ENCODE results near the gene GPC5.
"Not testable (repeated sequence)": the region's sequence is repeated elsewhere in the genome, so short reads cannot be mapped to it uniquely, and the experiment has no call there.

GPC5 gene

DNA sequence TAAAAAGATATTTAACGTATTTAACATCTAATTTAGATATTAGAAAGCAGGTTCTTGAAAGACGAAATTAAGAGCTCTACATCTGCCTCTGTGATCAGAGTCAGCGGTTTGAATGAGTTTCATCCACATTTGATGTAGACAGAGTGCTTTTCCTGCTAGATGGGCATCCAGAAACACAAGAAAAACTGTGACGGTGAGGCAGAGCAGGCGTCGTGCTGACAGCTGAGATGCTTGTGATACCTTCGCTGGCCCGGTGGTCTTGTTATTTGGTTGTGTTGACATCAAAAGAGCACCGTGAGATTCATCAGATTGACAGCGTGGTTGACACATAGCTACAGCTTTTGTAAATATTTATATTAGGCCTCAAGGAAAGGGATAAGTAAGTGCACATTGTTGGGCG lies 399.1 kb downstream of the GPC5 start:
- no peak for DNase-seq

DNA sequence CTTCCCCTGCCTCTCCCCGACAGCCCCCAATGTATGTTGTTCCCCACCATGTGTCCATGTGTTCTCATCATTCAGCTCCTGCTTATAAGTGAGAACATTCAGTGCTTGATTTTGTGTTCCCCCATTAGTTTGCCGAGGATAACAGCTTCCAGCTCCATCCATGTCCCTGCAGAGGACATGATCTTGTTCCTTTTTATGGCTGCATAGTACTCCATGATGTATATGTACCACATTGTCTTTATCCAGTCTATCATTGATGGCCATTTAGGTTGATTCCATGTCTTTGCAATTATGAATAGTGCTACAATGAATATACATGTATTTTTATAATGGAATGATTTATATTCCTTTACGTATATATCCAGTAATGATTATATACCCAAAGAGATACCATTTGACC lies 399.9 kb downstream of the GPC5 start:
- not testable (repeated sequence) for DNase-seq

DNA sequence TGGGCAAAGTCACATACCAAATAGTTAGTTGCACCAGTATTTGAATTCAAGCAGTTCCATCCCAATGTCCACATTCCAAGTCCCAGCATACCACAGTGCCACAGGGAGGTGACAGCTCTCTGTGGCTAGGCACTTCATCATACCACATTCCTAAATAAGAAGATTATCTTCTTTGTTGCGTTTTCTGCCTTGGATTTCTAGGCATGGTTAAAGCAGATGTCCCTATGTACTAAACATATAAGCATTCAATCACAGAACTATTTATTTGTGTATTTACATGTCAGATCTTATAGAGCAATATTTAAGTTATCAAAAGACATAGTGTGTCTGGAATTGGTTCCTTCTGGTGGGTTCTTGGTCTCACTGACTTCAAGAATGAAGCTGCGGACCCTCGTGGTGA lies 403.4 kb downstream of the GPC5 start:
- DNase-seq = not testable (repeated sequence)

DNA sequence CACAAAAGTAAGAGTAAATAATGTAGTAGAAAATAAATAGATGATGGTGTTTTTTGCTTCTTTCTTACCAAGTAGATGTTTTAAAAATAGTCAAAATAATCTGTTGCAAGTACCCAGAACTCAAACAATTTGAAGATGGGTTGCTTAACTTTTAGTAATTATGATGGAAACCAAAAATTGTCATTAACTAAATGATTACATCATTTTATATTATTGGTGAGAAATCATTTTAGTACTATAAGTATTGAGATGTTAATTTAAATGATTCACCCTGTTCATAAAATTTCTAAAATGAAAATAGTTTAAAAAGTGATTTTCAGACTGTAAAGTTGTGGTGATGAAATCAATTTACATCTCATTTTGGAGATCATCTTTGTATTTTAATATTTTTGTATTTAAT lies 404.5 kb downstream of the GPC5 start:
- DNase-seq = no peak

DNA sequence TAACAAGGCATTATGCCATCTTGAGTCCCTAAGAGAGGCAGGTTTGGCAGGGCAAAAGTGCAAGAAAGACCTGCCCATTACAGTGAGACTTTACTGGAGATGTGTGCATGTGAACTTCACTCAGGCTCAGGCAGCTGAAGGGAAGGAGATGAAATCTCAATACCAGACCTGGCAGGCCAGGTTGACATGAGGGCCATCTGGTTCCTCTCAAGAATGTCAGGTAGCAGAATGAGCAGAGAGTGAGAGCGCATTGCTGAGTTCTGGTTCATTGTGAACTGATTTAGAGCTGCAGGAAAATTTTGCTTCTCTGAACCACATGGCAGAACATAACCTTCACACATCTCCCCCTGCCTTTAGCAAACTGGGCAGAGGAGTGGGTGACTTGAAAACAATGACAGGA lies 406.3 kb downstream of the GPC5 start:
- DNase-seq = no peak

DNA sequence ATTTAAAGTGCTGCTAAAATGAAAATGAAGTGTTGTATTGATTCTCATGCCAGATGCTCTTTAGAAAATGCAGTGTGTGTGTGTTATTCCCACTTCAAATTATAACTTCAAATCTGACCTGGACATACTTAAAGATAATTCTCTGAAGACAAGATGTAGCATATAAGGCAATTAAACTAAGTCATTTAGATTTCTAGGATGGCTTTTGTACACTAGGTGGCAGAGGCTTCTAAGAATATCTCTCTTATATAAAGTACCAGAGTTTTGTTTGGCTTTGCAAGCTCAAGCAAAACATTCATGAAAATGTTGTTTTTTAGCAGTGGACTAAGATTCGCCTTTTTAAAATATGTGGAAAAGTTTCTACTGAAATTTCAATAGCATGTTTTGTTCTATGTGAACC lies 407.2 kb downstream of the GPC5 start:
- no peak for DNase-seq

DNA sequence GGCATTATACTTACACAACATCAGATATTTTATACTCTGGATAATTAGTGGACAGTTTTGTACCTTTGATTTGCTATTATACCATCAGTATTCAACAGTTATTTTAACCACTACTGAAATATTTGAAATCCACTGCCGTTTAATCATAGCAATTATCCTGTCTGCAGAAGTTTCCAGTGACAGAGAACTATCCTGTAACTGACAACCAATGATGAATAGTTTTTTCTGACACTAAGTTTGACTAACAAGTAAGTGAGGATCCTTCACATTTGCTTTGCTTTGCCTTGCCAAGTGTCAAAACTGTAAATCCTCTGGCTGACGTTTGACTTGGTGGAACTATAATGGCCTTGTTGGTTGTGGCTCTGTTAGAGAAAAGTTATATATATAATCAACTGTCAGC lies 410.7 kb downstream of the GPC5 start:
- no peak for DNase-seq

DNA sequence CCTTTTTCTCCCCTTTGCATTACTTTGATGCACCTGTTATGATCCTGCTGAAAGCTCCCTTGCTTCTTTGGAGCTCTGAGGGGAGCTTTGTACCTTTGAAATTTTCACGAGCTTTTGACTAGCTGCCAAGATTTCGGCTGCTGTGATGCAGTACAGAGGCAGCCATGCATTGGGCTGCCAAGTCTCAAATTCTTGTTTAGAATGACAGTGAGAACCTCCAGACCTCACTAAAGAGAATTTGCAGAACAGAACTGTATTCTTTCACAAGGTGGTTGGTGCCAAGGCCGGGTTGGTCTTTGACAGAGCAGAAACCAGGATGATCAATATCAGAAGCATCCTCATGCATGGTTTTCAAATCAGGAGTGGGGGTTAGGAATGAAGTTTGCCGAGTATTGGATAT lies 414.8 kb downstream of the GPC5 start:
- no peak for DNase-seq

DNA sequence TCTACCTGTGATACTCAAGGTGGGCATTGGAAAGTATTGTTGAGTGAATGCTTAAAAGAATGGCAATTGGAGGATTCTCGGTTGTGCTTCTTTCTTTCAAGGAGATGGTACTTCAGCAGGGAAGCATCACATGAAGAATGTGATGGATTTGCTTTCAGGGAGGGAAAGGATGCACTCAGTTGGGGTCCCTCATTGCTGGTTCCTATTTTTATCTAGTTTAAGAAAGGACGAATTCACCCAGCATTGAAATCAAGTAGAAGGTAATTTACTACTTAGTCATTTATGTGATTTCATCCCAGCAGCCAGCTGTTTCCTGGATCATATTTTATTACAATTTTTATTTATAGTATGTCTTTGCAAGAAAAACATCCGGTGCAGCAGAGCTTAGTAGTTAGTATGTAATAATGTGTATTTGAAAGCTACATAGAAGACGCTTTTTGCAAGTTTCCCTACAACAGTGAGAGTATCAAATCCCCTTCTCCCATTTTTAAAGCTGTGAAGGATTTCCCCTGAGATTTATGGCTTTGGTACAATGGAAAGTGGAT lies 417.9 kb downstream of the GPC5 start:
- no peak for DNase-seq

DNA sequence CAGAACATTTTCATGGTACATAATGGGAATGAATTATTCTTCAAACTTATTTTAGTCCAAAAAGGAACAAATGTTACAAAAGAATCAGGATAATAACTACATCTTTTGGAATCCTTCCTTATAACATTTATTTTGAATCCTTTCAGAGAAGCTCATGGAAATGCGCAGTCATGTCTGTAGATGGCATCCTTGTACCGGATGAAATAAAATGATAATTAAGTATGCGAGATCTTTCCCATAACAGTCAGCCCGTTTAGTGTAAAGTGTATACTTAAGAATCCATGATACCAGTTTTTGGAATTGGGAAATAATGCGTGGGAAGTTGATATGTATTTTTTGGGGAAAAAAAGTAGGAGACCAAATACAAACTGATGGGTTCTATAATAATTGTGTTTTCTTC lies 418.8 kb downstream of the GPC5 start:
- DNase-seq = peak; percentile 20

DNA sequence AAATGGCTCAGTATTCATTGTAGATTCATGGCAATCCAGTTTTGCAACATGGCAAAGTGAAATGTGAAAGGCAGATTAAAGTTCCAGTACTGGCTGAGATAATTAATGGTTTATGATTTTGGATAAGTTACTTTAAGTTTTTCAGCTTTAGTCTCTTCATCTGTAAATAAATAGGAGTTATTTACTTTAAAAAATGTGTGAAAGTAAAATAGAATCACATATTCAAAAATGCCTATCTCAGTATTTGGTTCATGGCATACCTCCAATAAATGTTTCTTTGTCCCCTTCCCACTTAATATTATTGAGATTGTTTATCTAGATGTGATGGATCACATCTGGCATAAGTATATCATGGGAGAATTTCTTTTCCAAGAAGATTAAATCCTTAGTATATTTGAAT lies 426.0 kb downstream of the GPC5 start:
- DNase-seq = no peak

DNA sequence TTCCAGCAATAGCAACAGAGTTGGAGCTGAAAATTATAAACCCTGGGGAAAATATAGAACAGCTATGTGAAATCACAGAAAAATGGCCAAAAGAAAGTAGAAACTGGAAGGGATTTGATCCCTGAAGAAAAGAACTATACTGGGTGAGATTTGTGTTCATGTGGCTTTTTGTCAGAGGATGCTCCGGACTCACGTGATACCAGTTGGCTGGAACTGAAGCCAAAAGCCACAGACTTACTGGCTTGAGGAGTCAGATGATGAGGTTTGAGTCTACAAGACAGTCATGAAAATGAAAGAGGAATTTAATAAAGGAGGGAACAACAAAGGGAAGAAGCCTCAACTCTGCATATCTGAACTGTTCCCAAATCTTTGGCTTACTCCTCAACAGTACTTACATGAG lies 427.1 kb downstream of the GPC5 start:
- DNase-seq = no peak

DNA sequence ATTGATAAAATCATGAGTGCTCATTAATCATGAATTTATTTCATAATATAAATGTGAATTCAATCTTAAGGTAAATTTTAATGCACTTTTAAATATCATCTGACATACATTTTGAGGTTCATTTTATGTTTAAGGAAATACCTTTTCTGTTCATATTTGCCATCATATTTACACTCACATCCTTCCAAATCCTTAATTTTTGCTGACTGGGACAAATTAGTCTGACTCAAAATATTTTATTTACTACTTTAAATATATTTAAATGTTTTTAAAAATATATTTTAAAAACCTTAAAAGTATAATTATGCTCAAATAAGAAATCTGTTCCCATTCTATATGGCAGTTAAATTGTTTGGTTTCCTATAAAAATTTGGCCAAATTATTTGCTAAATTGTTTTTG lies 438.1 kb downstream of the GPC5 start:
- DNase-seq = no peak

DNA sequence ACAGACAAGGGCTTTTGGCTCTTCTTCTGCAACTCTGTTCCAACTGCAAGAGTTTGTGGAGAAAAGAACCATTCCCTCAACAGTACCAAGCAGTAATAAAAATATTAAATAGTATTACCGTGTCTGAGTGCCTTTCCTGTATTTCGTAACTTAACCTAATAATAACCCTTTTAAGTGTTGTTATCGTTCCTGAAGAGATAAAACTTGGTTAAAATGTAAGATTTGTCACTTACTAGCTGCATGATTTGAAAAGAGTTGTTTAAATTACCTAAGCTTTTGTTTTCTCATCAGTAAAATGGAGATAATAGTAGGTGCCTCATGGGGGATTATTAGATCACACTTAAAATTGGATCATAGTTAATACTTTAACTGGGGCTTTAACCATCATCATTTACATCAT lies 447.2 kb downstream of the GPC5 start:
- no peak for DNase-seq

DNA sequence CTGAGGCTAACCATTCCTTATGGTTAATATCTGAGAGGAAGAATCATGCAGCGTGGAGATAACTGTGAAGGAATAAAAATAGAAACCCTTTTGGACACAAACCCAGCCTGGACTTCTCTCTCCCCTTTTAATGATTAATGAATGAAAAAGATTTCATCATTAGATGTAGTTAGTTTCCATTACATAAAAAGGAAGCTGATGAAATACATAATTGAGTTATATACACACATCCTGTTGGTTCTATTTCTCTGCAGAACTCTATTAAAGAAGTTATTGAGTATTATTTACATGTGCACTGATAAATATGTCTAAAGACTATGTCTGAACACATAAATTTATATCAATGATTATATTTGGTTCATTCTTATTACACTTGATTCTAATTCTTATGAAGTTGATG lies 465.3 kb downstream of the GPC5 start:
- DNase-seq = no peak

DNA sequence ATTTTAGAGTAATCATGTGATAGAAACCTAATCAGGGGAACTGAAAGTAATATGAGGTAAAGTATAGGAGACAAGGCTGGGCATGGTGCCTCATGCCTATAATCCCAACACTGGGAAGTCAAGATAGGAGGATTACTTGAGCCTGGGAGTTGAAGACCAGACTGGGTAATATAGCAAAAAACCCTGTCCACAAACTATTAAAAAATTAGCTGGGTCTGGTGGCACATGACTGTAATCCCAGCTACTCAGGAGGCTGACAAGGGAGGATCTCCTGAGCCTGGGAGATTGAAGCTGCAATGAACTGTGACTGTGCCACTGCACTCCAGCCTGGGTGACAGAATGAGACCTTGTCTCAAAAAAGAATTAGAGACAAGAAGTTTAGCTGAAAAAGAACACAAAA lies 469.9 kb downstream of the GPC5 start:
- DNase-seq = no peak

DNA sequence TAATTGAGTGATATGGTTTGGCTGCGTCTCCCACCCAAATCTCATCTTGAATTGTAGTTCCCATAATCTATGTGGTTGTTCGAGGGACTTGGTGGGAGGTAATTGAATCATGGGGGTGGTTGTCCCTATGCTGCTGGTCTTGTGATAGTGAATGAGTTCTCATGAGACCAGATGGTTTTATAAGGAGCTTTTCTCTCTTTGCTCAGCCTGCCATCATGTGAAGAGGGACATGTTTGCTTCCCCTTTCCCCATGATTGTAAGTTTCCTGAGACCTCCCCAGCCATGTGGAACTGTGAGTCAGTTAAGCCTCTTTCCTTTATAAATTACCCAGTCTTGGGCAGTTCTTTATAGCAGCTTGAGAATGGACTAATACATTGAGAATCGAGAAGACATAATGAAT lies 480.1 kb downstream of the GPC5 start:
- DNase-seq = no peak

DNA sequence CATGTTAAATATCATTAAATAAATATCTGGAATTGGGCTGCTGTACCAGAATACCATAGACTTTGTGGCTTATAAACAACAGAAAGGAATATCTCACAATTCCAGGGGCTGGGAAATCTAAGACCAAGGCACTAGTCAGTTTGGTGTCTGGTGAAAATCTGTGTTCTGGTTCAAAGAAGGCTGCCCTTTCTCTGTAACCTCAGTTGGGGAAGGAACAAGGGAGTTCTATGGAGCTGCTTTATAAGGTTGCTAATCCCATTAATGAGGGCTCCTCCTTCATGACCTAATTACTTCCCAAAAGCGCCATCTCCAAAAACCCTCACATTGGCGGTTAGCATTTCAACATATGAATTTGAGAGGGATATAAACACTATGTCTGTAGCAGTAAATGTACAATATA lies 480.9 kb downstream of the GPC5 start:
- no peak for DNase-seq

DNA sequence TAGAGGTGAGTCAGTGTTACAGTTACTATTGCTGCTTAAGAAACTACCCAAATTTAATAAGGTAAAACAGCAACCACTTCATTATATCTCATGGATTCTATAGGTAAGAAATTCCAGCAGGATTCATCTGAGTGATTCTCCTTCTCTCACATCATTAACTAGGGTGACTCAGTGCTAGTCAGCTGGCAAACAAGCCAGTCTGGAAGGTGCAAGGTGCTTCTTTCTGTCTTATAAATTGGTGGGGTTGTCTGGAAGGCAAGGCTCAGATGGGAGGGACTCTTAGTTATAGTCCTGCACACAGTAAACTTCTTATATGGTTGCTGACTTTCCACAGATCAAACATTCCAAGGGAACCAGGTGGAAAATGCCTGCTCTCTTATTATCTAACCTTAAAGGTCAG lies 484.5 kb downstream of the GPC5 start:
- DNase-seq = no peak

DNA sequence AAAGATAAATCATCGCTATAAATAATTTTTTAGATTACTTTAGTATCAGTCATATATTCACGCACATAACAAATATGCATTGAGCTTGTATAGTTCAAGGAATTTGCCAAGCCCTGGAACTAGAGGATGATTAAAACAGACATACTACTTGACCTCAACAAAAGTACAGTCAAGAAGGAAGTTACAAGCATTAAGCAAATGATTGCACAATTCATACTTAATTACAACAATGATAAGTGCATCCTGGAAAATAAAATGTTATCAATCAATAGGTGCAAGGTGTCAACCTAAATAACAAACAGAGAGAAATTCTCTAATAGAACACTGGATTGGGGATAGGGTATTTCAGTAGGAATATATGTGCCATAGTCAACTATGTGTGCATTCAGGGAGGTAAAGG lies 491.2 kb downstream of the GPC5 start:
- DNase-seq = no peak

DNA sequence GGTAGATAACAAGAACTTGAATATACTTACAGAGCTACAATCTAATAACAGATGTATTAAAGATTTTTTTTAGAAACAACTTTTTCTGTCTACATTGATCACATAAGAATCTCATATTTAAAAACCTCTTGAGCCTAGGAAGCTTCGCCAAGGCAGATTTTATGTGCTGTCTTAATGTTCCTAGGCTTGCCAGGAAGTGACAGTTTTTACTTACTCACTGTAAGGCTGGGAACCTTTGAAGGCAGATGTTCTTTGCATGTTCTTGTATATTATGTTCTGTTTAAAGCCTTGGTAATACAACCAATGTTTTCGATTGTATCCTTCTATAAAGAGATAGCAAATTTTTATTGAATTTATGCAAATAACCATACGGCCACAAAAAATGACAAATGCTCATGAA lies 492.7 kb downstream of the GPC5 start:
- DNase-seq = no peak

DNA sequence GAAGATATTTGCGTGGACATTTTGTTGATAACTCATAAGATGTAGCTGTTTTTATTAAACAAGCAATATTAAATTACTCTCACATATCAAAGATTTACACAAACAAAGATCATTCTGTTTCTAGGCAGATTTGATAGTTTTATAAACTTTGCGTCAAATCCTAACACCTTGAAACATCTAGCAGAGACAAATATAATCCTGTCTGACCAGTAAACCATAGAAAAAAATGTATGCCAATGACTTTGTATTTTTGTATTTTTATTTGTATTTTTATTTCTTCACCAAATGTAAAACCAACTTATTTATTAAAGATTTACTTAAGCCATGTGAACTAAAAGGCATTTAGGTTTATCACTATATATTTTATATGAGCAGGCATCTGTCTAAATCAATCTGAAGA lies 494.6 kb downstream of the GPC5 start:
- no peak for DNase-seq

DNA sequence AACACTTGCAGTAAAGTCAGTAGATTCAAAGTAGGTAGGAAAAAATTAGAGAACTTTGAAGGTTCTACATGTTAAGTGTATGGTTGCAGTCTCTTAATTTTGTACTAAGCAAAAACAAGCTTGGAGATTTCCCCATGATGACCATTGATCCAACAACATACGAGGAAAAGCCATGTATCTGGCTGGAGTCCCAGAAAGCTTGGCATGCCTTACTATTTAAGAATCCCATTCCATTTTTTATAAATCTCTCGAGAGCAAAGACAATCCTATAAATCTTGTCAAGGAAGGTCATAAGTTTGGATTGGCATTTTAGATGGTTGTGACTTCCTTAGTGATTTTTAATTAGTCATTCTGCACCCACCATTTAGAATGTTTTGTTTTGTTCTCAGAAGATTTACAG lies 495.9 kb downstream of the GPC5 start:
- no peak for DNase-seq

DNA sequence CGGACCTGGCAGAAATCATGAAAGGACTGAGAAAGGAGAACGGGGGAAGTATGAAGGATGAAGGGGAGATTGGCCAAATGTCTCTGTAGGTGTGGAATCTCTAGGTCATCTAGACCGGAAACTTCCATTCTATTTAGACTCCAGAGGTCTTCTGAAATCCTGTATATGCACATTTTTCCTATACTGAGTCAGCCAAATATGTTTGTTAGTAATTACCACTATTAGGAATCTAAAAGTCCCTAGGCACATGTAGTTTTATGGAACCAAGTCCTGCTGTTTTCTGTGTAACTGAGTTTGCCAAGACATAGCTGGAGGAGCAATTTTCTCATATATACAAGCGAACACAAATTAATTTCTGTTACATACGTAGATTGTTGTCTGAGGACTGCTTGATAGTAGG lies 498.1 kb downstream of the GPC5 start:
- no peak for DNase-seq

DNA sequence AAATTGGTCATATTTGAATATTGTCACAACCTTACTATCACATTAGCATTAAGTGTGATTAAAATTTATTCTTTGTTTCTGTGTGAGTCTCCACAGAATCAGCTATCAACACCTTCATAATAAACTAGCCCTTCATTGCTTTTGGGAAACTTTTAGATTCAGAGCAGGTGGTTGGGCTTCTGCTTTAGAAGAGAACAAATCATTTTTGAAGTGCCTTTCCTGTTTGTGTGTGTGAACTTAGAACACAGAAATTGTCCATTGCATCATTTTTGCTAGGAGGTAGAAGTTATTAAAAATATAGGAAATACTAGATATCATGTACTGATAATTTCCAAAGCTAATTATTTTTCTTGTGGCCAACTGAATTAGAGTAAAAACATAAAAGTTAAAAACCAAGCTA lies 500.6 kb downstream of the GPC5 start:
- not testable (repeated sequence) for DNase-seq

DNA sequence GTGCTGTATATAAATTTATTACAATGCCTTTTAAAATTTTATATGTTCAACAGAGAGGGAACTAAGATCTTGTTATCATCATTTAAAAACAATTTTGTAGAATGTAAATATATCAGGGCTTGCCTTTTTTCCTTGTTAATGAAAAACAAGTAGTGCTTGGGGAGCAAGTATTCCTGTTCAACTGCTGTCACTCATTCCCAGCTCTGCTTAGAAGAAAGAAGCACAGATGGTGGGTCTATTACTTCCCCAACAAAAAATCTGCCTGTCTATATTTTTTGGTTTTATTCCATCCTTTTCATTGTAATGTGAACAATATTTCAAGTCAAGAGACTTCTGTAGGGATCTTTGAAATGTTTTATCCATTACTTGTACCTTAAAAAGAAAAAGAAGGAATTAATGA lies 503.9 kb downstream of the GPC5 start:
- no peak for DNase-seq
